GM21381 (cell line): ENCODE data around the gene PYROXD2.
"Not testable (repeated sequence)": the region's sequence is repeated elsewhere in the genome, so short reads cannot be mapped to it uniquely, and the experiment has no call there.

Source experiments
- ATAC-seq: cut with Tn5 transposase; IDR thresholded peaks from one replicate; pipeline ENCODE4 v1.9.1; 2021; ENCODE audit warnings: mild to moderate bottlenecking, moderate library complexity; ENCODE audit not compliant: unreplicated experiment

The PYROXD2 gene

GRCh38 chr10:98396096-98397063 is 18.6 kb downstream of the PYROXD2 start:
- no peak for ATAC-seq

- no peak for ATAC-seq
Observed at GRCh38 chr10:98394851-98395440, 20.0 kb downstream of the PYROXD2 start.

- ATAC-seq, result peak; percentile 42
Observed at GRCh38 chr10:98391578-98391991, 23.4 kb downstream of the PYROXD2 start.

- ATAC-seq, result peak; percentile 58
Observed at GRCh38 chr10:98391065-98391464, 23.9 kb downstream of the PYROXD2 start.

DNA sequence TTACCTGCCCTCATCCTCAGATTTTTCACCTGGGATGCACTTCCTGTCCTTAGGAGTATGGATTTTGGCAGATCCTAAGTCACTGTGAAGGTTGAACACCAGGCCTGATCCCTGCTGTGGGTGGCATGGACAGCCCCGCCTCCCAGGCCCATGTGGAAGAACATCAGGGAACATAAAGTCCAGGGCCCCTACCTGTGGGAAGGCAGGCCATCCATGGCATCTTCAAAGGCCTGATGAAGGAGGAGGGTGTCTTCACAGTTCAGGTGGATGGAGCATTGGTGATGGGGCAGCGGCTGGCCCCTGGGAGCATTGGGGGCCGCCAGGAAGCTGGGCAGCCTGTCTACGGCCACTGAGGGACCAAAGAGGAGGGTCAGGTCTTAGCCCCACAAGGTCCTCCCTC is 24.6 kb downstream of the PYROXD2 start:
- ATAC-seq, result no peak

GRCh38 chr10:98389398-98389797 is 25.6 kb downstream of the PYROXD2 start:
- ATAC-seq, result no peak

DNA sequence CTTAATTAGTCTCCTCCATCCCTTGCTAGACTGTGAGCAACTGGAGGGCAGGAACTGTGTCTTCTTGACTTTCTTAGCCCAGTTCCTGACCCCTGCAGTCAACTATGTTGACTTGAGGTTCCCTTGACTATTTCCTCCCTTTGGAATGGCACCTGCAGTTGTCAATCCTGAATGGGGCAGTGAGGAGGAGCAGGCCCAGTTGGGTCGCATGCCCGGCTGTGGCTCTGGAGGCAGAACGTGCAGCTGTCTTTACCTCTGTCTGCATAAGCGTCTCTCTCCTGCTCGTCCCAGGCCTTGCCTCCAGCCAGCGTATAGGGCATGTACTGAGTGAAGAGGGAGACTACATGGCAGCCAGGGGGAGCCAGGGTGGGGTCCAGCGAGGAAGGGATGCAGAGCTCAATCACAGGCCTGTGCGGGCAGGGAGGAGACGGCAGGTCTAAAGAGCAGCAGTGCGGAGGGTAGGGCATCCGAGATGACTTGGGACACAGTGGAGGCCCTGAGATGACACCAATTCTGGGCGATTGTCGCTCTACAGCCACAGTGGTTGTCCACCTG is 26.8 kb downstream of the PYROXD2 start:
- no peak for ATAC-seq

GRCh38 chr10:98384531-98385133 is 30.4 kb downstream of the PYROXD2 start:
- no peak for ATAC-seq

DNA sequence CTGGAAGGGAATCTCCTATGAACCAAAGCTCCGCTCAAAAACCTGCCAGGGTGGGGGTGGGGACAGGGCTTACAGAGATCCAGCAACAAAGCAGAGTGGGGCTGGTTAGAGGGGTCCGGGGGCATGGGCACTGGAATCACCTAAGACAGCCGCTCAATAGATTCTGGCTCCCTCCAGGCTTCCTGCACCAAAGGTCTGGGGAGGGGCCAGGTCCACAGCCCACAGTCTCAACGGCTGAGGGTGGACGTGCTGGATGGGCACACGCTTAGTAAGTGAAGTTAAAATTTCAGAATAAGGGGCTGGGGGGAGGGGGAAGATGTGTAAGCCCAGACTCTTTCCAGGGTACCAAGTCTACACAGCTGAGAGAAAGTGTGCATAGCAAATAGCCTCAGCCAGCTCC is 31.1 kb downstream of the PYROXD2 start:
- ATAC-seq, result no peak

DNA sequence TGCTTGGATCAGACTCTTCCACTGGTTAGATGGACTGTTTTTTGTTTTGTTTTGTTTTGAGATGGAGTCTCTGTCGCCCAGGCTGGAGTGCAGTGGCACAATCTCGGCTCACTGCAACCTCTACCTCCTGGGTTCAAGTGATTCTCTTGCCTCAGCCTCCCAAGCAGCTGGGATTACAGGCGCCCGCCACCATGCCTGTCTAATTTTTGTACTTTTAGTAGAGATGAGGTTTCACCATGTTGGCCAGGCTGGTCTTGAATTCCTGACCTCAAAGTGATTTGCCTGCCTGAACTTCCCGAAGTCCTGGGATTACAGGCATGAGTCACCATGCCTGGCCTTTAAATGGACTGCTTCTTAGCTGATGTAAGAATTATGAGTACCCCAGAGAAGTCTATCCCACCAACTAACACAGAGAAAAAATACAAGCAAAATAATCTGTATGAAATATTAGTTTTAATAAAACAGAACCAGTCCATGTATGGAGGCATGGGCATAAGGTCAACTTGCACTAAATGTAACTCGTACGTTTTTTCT is 31.8 kb downstream of the PYROXD2 start:
- not testable (repeated sequence) for ATAC-seq

DNA sequence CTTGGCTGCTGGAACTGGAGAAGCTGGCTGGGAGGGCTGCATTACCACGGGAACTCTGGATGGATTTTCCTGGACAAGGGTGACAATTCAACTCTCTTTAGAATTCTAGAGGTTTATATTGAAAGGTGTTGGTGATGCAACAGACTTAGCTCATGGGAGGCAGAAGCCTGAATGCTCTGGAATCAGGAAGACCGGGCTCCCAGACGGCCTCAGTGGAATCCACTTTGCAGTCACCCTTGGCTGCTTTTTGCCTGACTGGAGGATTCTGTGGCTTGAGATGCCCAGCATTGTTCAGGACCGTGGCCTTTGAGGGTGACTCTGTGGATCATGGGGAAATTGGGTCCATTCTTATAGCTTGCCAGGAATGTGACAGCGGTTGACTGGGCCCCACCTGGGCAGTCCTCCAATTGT is 32.3 kb downstream of the PYROXD2 start:
- no peak for ATAC-seq

GRCh38 chr10:98380493-98381339 is 34.3 kb downstream of the PYROXD2 start:
- ATAC-seq, result no peak

- ATAC-seq, result no peak
Observed at GRCh38 chr10:98378722-98379121, 36.3 kb downstream of the PYROXD2 start.

- no peak for ATAC-seq
Observed at GRCh38 chr10:98377536-98377935, 37.4 kb downstream of the PYROXD2 start.

- no peak for ATAC-seq
Observed at GRCh38 chr10:98377001-98377400, 38.0 kb downstream of the PYROXD2 start.

DNA sequence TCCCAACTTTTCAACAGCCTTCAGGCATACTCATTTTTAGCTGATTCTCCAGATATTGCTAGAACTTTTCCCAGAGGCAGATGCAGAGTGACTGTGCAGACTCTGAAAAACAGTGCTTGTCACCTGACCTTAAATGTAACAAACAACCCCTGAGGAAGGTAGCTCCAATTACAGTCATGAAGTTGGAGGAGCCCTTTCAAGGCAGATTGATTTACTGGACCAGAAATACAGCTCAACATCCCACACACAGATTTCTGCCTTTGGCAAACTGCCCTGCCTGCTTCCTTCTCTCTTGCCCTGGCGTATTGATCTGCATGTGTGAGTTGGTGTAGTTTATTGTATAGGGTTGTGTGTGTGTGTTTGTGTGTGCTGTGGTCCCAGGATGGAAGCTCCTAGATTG is 38.5 kb downstream of the PYROXD2 start:
- no peak for ATAC-seq

DNA sequence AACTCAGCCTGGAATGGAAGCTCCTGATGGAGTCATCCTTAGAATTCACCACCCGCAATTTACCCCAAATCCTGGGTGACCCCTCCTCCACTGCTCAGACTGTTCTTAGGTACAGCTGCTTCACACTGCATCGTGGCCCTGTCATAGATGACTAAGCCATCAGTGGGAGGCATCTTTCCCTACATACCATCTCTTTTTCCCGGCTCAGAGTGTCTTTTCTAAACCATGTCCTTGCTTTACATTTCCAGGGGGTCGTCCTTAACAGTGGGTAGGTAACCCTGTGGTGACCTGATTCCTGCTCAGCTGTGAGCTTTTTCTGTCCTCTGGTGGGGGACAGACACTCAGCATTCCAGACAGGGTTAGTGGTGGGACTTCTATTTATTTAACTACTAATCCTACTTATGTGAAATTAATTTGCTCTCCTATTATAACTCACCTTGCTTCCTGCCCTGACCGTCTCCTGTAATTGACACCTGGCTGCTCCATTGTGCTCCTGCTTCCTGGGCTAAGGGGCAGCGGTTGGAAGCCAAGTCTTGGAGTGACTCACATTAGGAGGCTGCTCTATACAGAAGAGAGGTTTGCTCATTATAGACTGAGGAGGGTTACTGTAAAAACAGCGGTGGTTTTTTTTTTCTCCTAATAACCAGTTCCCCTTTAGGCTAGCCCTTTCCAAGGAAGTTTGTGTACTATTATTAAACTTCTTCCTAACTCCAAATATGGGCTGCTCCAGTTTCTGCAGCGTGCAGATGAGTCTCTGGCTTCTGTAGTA is 40.6 kb downstream of the PYROXD2 start:
- ATAC-seq, result no peak

GRCh38 chr10:98373260-98374040 is 41.5 kb downstream of the PYROXD2 start:
- ATAC-seq, result no peak
